ENCODE data around the gene BPIFA2. TPM values are rescaled to one million over a fixed set of nuclear protein-coding genes. Genes with fewer than 3 reads are reported as not detected.

Gene BPIFA2
- not detected for total RNA-seq

GRCh38 chr20:33167859-33168258 is at the start of gene BPIFA2:
TSS of gene BPIFA2 (plus strand) at chr20:33168159. CDS start at chr20:33169146, 987 bp downstream.

GRCh38 chr20:33217052-33217451 is 49.1 kb downstream of the BPIFA2 start, which contains the start of gene BPIFA3:
TSS of gene BPIFA3 (plus strand) at chr20:33217352. CDS start at chr20:33217537, 185 bp downstream.

Other genes with a start within 250 kb of the BPIFA2 start
- gene SUN5, start 163.7 kb upstream of the BPIFA2 start, total RNA-seq: not detected
- not detected for gene BPIFB2, start 160.5 kb upstream of the BPIFA2 start, total RNA-seq
- not detected for gene BPIFB6, start 136.5 kb upstream of the BPIFA2 start, total RNA-seq
- gene BPIFB3, start 114.3 kb upstream of the BPIFA2 start, total RNA-seq: not detected
- not detected for gene BPIFB4, start 88.5 kb upstream of the BPIFA2 start, total RNA-seq
- gene BPIFA3, start 49.2 kb downstream of the BPIFA2 start, total RNA-seq: not detected
- gene BPIFA1, start 67.8 kb downstream of the BPIFA2 start, total RNA-seq: not detected
- not detected for gene BPIFB1, start 115.1 kb downstream of the BPIFA2 start, total RNA-seq
- gene CDK5RAP1, start 233.4 kb downstream of the BPIFA2 start, total RNA-seq: 25.5 TPM